HG03039 (cell line): ENCODE results near the gene CCDC92B.

Experiments
- ATAC-seq: cut with Tn5 transposase; IDR thresholded peaks from one replicate; pipeline ENCODE4 v1.9.1; 2021; ENCODE audit warnings: mild to moderate bottlenecking, moderate library complexity; ENCODE audit not compliant: unreplicated experiment

Gene CCDC92B

GRCh38 chr17:2723505-2723996 lies 25.9 kb downstream of the CCDC92B start:
- no peak for ATAC-seq

GRCh38 chr17:2722611-2723010 lies 26.8 kb downstream of the CCDC92B start:
- ATAC-seq, result no peak

DNA sequence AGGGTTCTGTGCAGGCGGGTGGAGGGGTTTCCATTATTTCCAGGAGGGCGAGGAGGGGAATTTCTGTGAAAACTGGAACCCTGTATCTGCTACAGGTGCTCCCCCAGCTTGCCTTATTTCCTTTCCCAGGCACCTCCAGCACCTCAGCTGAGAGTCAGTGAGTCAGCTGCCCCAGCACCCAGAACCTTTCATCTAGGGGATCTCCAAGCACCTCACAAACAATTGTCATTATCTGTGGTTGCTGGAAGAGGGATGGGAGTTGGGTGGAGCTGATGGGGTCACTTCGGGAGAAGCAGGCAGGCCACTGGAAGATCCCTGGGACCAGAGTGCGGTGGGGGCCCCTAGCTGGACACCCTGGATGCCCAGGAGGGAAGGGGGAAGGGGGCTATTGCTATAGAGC lies 27.8 kb downstream of the CCDC92B start:
- no peak for ATAC-seq

DNA sequence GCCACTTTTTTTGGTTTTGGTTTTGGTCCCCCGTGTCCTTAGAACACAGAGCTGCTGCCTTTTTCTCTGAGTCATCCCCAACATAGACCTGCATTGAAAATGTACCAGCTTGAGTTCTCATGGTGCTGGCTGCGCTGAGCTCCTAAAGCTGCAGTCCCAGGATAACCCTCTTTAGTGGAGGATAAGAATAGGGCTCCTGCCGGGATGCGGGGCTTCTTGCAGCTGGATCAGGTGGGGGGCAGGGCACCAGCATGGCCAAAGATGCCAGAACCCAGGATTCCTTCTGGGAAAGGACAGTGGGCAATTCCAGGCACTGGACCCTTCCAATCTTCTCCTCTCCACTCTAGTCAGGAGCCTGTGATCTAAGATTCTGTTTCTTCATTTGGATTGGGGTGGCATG lies 29.6 kb downstream of the CCDC92B start:
- ATAC-seq, result no peak

DNA sequence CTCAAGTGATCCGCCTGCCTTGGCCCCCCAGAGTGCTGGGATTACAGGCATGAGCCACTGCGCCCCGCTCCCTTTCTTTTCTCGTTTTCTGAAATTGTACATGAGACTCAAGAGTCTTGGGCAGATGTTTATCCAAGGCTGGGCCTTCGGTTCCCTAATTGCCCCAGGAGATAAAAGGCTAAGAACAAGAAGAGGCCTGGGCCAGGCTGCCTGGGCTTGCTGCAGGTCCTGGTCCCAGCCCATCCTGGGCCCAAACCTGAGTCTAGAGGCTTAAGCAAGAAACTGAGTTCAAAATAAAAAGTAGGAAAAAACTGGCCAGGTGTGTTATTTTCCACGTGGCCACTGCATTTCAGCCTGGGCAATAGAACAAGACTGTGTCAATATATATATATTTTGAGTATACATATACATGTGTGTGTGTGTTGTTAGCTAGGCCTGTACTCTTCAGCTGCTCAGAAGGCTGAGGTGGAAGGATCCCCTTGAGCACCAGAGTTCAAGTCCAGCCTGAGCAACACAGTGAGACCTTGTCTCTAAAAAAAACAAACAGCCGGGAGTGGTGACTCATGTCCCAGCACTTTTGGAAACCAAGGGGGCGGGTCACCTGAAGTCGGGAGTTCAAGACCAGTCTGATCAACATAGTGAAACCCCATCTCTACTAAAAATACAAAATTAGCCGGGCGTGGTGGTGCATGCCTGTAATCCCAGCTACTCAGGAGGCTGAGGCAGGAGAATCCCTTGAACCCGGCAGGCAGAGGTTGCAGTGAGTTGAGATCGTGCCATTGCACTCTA lies 31.1 kb downstream of the CCDC92B start:
- no peak for ATAC-seq

- no peak for ATAC-seq
Measured at GRCh38 chr17:2716649-2717048, 32.8 kb downstream of the CCDC92B start.

- ATAC-seq, result no peak
Measured at GRCh38 chr17:2713881-2714280, 35.6 kb downstream of the CCDC92B start.

DNA sequence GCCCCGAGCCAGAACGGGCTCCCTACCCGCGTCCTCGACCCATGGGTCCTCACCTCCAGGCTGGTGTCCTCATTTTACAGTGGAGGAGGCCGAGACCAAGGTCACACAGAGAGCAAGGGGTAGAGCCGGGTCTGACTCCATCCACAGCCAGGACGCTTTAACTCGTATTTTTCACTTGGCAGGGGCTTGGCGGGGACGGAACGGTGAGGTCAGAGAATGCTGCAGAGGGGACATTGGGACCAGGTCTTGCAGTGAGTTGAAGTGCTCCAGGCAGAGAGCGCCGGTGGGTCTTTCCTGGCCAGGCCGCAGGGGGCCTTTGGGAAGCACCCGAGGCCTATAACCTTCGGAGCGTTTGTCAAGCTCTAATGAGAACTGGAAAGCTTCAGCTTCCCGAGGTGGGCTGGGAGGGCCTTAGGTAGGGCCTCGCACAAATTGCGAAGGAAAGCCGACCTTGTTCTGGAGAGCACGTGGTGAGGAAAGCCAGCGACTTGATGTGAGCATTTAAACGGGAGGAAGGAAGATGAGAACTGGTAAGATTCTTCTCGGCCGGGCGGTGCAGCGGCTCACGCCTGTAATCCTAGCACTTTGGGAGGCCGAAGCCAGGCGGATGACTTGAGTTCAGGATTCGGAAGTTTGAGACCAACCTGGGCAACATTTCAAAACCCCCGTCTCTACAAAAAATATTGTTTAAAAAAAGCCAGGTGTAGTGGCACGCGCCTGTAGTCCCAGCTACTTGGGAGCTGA lies 37.0 kb downstream of the CCDC92B start:
- no peak for ATAC-seq

DNA sequence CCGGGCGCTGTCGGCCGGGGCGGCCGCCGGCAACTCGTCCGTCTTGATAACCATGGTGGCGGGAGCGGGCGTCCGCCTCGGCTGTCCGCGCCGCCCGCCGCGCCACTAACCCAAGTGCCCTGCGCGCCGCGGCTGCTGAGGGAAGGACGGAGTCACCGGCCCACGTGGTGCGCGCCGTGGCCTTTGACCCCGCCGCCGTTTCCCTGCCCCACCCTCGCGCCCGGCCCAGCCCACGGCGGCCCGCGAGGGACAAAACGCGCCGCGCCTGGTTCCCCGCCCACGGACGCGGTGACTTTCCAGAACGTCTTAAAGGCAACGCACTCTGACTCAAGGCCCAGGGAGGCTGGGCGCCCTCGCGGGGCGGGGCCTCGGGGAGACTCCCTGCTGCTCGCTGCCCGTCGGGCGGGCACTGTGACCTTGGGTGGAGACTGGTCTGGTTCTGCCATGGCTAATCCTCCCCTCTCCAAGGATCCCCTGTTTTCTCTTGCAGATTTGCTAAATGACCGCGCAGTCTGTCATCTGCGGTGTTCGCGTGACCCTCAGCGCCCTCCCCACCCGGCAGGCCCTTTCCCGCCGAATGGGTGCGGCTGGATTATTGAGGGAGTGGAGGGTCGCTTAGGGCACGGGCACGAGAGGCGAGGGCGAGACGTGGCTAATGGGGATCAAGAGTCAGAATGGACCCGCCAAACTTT lies 37.7 kb downstream of the CCDC92B start, which contains the start of gene CLUH:
Gene CLUH, minus strand, starts transcription at position 157 of the 692 bp plus-strand sequence. Its CDS starts 103 bp downstream, at position 54.
- ATAC-seq, result peak; percentile 68

DNA sequence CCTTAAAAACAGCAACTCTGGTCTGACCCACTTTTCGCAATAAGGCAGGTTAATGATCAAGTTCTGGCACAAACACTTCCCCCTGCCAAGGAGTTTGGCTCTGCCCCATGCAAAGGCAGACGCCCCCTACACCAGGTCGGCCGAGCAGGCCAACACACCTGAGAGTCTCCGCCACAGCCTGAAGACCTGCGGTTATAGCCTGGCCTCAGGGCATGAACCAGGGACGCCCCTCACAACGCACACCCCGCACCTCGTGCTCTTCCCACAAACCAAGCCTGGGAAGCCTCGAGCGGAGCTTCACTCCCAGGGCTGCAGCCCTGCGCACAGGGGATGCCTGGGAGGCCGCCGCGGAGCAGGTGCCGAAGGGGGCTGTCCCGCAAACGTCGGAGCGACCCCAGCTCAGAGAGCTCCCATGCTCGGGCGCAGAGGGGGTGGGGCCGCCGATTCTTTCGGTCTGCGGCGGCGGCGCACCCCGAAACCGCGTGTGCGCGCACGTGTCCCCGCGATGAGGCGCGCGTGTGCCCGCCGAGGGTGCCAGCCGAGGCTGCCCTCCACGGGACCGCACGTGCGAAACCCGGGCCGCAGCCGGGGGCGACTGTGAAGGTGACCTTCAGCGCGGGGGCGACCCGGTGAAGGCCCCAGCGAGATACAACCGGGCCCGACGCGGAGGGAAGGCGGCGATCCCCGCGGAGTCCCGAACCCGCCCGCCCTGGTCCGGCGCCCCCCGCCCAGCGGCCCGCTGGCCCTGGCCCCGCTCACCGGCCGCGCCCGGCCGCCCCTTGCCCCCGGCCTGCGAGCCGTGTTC lies 38.4 kb downstream of the CCDC92B start:
- ATAC-seq, result peak; percentile 26

DNA sequence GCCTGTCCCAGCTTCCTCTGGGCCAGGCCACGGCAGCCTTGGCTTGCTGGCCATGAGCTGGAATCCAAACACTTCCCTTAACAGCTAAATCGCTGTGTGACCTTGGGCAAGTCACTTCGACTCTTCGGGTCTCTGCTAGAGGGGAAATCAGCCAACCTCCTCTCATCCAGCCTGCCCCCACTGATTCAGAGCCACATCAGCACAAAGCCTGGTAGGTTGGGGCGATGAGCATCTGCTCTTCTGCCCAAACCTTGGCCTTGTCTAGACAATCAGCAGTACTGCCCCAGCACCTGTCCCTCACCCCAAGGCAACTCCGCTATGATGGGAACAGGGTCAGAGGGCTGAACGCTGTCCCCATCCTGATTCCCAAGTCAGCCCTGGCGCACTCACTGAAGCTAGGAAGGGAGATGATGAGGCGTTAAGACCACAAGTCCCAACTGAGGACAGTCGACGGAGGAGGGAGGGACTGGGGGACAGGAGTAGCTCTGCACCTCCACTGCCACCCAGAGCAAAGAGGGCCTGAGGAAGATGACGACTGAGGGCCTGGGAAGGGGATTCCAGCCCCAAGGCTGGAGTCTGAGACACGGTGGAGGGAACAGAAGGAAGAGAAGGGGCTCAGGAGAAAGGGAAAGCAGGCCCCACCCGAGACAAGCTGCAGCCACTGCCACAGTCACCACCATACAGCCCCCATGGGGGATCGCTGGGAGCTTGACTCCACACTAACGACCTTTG lies 39.2 kb downstream of the CCDC92B start:
- ATAC-seq, result no peak

GRCh38 chr17:2709183-2709661 lies 40.2 kb downstream of the CCDC92B start:
- ATAC-seq, result no peak

DNA sequence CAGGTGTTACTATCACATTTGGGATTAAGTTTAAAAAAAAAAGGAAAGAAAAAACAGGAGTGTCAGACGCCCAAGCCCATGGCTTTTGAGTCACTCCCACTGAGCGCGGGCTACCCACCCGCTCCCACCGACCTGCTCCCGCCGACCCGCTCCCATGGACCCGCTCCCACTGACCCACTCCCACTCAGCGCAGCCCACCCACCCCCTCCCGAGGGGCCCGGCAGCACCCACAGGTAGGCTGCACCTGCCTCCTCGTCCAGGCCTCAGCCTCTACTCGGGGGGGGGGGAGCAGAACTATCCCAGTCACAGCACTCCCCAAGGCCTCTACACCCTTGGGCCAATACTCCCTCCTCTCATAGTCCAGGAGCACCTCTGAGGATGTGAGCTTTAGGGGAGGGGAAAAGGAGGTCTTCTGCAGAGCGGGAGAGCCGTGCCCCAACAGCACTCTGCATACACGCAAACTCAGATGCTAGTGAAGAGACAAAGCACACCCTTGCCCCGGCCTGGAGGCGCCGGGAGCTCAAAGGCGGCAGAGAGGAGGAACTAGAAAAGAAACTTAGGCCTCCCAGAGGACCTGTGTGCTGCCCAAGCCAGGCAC lies 40.8 kb downstream of the CCDC92B start:
- ATAC-seq, result no peak

DNA sequence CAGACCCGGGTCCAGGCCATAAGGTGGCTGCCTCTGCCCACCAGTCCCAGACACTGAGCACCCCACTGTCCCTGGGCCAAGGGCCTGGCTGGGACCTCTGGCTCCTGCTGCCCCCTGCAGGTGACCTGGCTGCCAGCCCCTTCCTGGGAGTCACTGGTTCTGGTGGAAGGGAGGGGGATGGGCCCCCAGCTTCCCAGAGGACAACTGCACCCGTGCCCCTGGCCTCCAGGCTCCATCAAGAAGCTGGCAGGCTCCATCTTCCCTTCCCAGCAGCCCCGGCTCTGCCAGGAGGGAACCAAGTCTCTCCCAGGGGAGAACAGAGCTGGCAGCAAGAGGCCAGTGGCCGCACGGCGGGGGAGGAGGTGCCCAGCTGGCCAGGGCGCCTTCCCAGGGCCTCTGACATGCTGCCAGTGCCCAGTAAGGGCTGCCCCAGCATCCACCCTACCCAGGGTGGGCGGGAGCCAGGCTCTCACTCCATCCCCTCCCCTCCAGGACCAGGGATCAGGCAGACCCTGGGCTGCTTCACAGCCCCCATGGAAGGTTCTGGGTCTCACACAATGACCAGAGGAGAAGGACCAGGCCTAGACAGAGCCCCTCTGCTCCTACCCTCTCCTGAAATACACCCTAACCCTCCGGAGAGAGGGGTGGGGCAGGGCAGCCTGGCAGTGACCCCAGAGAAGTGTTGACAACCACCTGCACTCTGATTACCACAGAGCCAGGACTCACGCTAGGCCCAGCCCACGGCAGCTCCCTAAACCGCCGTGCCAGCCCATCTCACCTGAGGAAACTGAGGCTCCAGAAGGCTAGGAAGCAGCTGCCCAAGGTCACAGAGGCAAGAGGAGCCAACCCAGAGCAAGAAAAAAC lies 41.5 kb downstream of the CCDC92B start:
- no peak for ATAC-seq

GRCh38 chr17:2706911-2707510 lies 42.4 kb downstream of the CCDC92B start:
- ATAC-seq, result no peak

- no peak for ATAC-seq
Measured at GRCh38 chr17:2705888-2706795, 43.3 kb downstream of the CCDC92B start.

DNA sequence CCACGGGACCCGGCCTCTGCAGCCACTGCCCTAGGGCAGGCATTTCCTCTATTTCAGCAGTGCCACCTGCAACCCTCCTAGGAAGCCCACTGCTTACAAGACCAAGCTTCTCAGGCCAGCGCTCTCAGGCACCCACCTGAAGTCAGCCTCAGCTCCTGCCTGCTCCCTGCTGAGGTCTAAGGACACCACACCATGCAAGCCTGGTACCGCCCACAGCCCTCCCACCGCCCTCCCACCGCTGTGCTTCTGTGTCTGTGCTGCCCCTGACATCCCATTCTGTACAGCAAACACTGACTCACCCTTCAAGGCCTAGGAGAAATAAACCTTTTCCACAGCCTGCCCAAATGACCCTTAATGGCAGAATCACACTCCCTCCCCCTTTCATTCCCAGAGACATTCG lies 44.2 kb downstream of the CCDC92B start:
- ATAC-seq, result no peak
